Suprapubic skin (tissue), 4 donors: ENCODE data around the gene FLVCR1.

ENCODE experiments used
- POLR2A ChIP-seq, 2 donors: fragments of 450-650 bp; IDR thresholded peaks; one replicate each; pipeline ENCODE4 v1.6.1; 2017; ENCODE audit warnings: antibody characterized with exemption in 2 of 2, mild to moderate bottlenecking in 2 of 2, moderate library complexity in 2 of 2
- POLR2AphosphoS5 ChIP-seq, 3 donors: sonication (generic); formaldehyde crosslinking; IDR thresholded peaks; one replicate each; pipeline ENCODE4 v1.6.1; 2017; ENCODE audit warnings: antibody characterized with exemption in 3 of 3
- TF ChIP-seq, protein P1 (sequence below), 2 donors: fragments of 200-600 bp in 1 of 2; fragments of 450-650 bp in 1 of 2; sonication (generic) in 1 of 2; IDR thresholded peaks; one replicate each; pipeline ENCODE4 v1.5.1; 2016 to 2019; ENCODE audit warnings: antibody characterized with exemption in 2 of 2, mild to moderate bottlenecking in 1 of 2, moderate library complexity in 1 of 2

DNA sequence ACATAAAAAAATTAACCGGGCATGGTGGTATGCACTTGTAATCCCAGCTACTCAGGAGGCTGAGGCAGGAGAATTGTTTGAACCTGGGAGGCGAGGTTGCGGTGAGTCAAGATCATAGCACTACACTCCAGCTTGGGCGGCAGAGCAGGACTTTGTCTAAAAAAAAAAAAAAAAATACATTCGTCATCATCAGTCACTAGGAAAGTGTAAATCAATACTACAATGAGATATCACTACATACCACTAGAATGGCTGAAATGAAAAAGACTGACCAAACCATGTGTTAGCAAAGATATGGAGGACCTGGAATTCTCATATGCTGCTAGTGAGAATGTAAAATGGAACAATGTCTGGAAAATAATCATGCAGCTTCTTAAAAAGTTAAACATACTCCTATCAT lies 19.9 kb upstream of the FLVCR1 start:
- TF ChIP-seq, protein P1, sequence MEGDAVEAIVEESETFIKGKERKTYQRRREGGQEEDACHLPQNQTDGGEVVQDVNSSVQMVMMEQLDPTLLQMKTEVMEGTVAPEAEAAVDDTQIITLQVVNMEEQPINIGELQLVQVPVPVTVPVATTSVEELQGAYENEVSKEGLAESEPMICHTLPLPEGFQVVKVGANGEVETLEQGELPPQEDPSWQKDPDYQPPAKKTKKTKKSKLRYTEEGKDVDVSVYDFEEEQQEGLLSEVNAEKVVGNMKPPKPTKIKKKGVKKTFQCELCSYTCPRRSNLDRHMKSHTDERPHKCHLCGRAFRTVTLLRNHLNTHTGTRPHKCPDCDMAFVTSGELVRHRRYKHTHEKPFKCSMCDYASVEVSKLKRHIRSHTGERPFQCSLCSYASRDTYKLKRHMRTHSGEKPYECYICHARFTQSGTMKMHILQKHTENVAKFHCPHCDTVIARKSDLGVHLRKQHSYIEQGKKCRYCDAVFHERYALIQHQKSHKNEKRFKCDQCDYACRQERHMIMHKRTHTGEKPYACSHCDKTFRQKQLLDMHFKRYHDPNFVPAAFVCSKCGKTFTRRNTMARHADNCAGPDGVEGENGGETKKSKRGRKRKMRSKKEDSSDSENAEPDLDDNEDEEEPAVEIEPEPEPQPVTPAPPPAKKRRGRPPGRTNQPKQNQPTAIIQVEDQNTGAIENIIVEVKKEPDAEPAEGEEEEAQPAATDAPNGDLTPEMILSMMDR (IDR thresholded peaks at IDR 0.05): no peak
- no peak for TF ChIP-seq POLR2A (IDR thresholded peaks at IDR 0.05)
- TF ChIP-seq POLR2AphosphoS5 (IDR thresholded peaks at IDR 0.05): no peak
